ENCODE results near the gene CYBC1.

- TF ChIP-seq CTCF (IDR thresholded peaks at IDR 0.05 in 8 of 11, conservative IDR thresholded peaks at IDR 0.05 in 3 of 11): no peak
- no peak for TF ChIP-seq POLR2A (IDR thresholded peaks at IDR 0.05)
- peak in 2 of 3 donors; percentile 25 to 32 for TF ChIP-seq POLR2AphosphoS5 (IDR thresholded peaks at IDR 0.05)
Observed at GRCh38 chr17:82463925-82464566, 13.5 kb upstream of the CYBC1 start.

All from spleen (tissue), 7 donors.